Panc1 (cell line): ENCODE data around the gene CIBAR2. TPM values are rescaled to one million over a fixed set of nuclear protein-coding genes. Genes with fewer than 3 reads are reported as not detected.

Experiments used
- ATAC-seq: fragments of 200-7000 bp; cut with Tn5 transposase; 2 replicates; pipeline ENCODE4 v1.9.1; 2020; ENCODE audit warnings: mild to moderate bottlenecking, moderate library complexity
- BruUV-seq: library from RNA; stranded (reverse); fragments of 400-500 nt; replicated peaks from 2 replicates; lab custom pipeline; 2021; lab: Mats Ljungman, UMichigan
- CTCF ChIA-PET: fragments of 300-600 bp; sonication (Branson Sonifier 250); formaldehyde crosslinking; loops from one replicate; lab custom pipeline; 2022; ENCODE audit warnings: antibody characterized with exemption; lab: Charles Lee
- POLR2A ChIA-PET: fragments of 300-600 bp; sonication (Branson Sonifier 250); formaldehyde crosslinking; loops from one replicate; lab custom pipeline; 2022; ENCODE audit warnings: antibody characterized with exemption; lab: Charles Lee
- DNase-seq: peaks from one replicate; pipeline ENCODE4 v3.0.0-alpha.2; 2010; ENCODE audit warnings: low read depth, low spot score
- H3K27ac ChIP-seq: 2 replicates; pipeline ENCODE4 v1.5.1; 2011; ENCODE audit warnings: mild to moderate bottlenecking, low read length, inconsistent platforms
- H3K27me3 ChIP-seq: fragments of 200-500 bp; sonication (Bioruptor generic); 2 replicates; pipeline ENCODE4 v1.6.0; 2014; ENCODE audit warnings: low read length, inconsistent platforms; ENCODE audit not compliant: control insufficient read depth, insufficient read depth
- H3K36me3 ChIP-seq: fragments of 200-500 bp; sonication (Bioruptor generic); 2 replicates; pipeline ENCODE4 v1.5.1; 2014; ENCODE audit warnings: inconsistent platforms, mild to moderate bottlenecking, low read length, moderate library complexity; ENCODE audit not compliant: control insufficient read depth, insufficient read depth
- H3K4me1 ChIP-seq: 2 replicates; pipeline ENCODE4 v1.5.1; 2011; ENCODE audit warnings: inconsistent platforms, mild to moderate bottlenecking, low read length, moderate library complexity; ENCODE audit not compliant: control insufficient read depth, insufficient read depth
- H3K4me3 ChIP-seq, 2 experiments: 2 replicates each; pipeline ENCODE4 v1.5.1; 2011 to 2012; ENCODE audit warnings: low read depth in 2 of 2, low read length in 2 of 2, mild to moderate bottlenecking in 2 of 2, inconsistent platforms in 1 of 2, moderate library complexity in 1 of 2
- H3K9me3 ChIP-seq: fragments of 200-500 bp; sonication (Bioruptor generic); 2 replicates; pipeline ENCODE4 v1.5.1; 2014; ENCODE audit warnings: low read depth, mild to moderate bottlenecking, inconsistent platforms, low read length, moderate library complexity; ENCODE audit not compliant: control insufficient read depth, insufficient read depth
- CTCF ChIP-seq: fragments of 450-650 bp; IDR thresholded peaks from 2 replicates; pipeline ENCODE4 v1.5.1; 2017; ENCODE audit warnings: mild to moderate bottlenecking
- POLR2AphosphoS5 ChIP-seq: IDR thresholded peaks from 2 replicates; pipeline ENCODE4 v1.6.1; 2012; ENCODE audit warnings: mild to moderate bottlenecking, low read depth, low read length, moderate library complexity
- REST ChIP-seq, 2 experiments: IDR thresholded peaks; 2 replicates each; pipeline ENCODE4 v1.6.1; 2011 to 2012; ENCODE audit warnings: low read depth in 2 of 2, control low read depth in 1 of 2, low read length in 1 of 2, mild to moderate bottlenecking in 1 of 2, moderate library complexity in 1 of 2; ENCODE audit not compliant: insufficient read depth in 1 of 2
- SIN3A ChIP-seq: IDR thresholded peaks from 2 replicates; pipeline ENCODE4 v1.6.1; 2012; ENCODE audit warnings: low read depth, mild to moderate bottlenecking, low read length, moderate library complexity, borderline replicate concordance; ENCODE audit not compliant: insufficient read depth
- TCF7L2 ChIP-seq: IDR thresholded peaks from 2 replicates; pipeline ENCODE4 v1.6.1; 2011; ENCODE audit warnings: mild to moderate bottlenecking, low read depth, low read length, inconsistent platforms
- in situ Hi-C: cut with HindIII; loops from 2 replicates; pipeline ENCODE4 v1.10.0; 2016; ENCODE audit warnings: low sequenced_read_pairs, low pct_unique_long_range_greater_than_20kb
- intact Hi-C: fragments of 100-400 bp; cut with micrococcal nuclease; formaldehyde crosslinking; loops from one replicate; pipeline ENCODE4 v1.10.0; 2022; ENCODE audit not compliant: unreplicated experiment
- total RNA-seq: library from RNA; stranded (reverse); gene quantifications from one replicate; pipeline ENCODE4 v1.2.1, GENCODE V29; 2021; ENCODE audit not compliant: unreplicated experiment

CIBAR2 gene
- total RNA-seq, 1 experiment from 2014 or later, result not detected

- POLR2A ChIA-PET, result interaction anchor here (0.6 kb wide), 1 partner anchor 195 kb away, joined by 4 read pairs; no protein-coding TSS in a partner anchor
Observed at GRCh38 chr16:85091522-85091910, 20.8 kb downstream of the CIBAR2 start.

GRCh38 chr16:85090873-85091521 is 21.3 kb downstream of the CIBAR2 start:
- CTCF ChIA-PET, result no interaction called here
- Histone ChIP-seq H3K4me3 (no peak overlapping the region), H3K36me3 (no peaks in the 10 kb centered on the region), H3K9me3 (no peaks in the 10 kb centered on the region), H3K27me3 (no peaks in the 10 kb centered on the region), H3K4me1 (no peaks in the 10 kb centered on the region), H3K27ac (no peak overlapping the region)
- no peak for DNase-seq
- TF ChIP-seq REST (IDR thresholded peaks at IDR 0.05; ENCODE audit: insufficient read depth in 1 of 2, low read depth in 2 of 2, low read length in 1 of 2), result no peak
- no peak for TF ChIP-seq TCF7L2
- no peak for TF ChIP-seq CTCF
- TF ChIP-seq SIN3A, result no peak
- no TSS peak for BruUV-seq
- intact Hi-C loops (no loop called here), in situ Hi-C loops (no loop called here)
- POLR2A ChIA-PET, result interaction anchor here (0.6 kb wide), 2 partner anchors 68 to 195 kb away, joined by 4 to 8 read pairs; no protein-coding TSS in a partner anchor
- no peak for ATAC-seq

More at GRCh38 chr16:85091522-85091910, 20.8 kb downstream of the CIBAR2 start:
- no peaks in the 10 kb centered on the region for H3K9me3 ChIP-seq
- intact Hi-C loops, result no loop called here
- no peak for ATAC-seq
- H3K4me3 ChIP-seq, result no peak overlapping the region
- CTCF ChIA-PET, result no interaction called here
- TF ChIP-seq REST (IDR thresholded peaks at IDR 0.05; ENCODE audit: insufficient read depth in 1 of 2, low read depth in 2 of 2, low read length in 1 of 2) (no peak), SIN3A (no peak), TCF7L2 (no peak), POLR2AphosphoS5 (no peak), CTCF (no peak)
- H3K36me3 ChIP-seq, result no peaks in the 10 kb centered on the region
- BruUV-seq, result no TSS peak
- no peak for DNase-seq
- no peaks in the 10 kb centered on the region for H3K4me1 ChIP-seq
- H3K27me3 ChIP-seq, result no peaks in the 10 kb centered on the region
- in situ Hi-C loops, result no loop called here
- H3K27ac ChIP-seq, result no peak overlapping the region
